Heart left ventricle (tissue), 16 donors: Measurements from ENCODE around the gene SLC25A22. TPM values are rescaled to one million over a fixed set of nuclear protein-coding genes. Genes with fewer than 3 reads are reported as not detected.

Source experiments
- ATAC-seq, 4 donors: fragments of 200-7000 bp; cut with Tn5 transposase; one replicate each; pipeline ENCODE4 v1.9.1; 2020 to 2022; ENCODE audit warnings: moderate library complexity in 4 of 4, mild to moderate bottlenecking in 3 of 4, moderate number of reproducible peaks in 1 of 4
- DNase-seq, 5 donors: peaks; one replicate each; pipeline ENCODE4 v3.0.0-alpha.2; 2020
- H3K27ac ChIP-seq, 12 donors: fragments of 200-600 bp; sonication (generic) in 4 of 12; one replicate each; pipeline versions ENCODE4 v1.5.0 to v1.8.0; 2016 to 2022; ENCODE audit warnings: mild to moderate bottlenecking in 2 of 12
- H3K27me3 ChIP-seq, 9 donors: fragments of 200-600 bp; sonication (generic) in 2 of 9; one replicate each; pipeline versions ENCODE4 v1.5.1 to v1.8.0; 2016 to 2022; ENCODE audit warnings: mild to moderate bottlenecking in 3 of 9
- H3K36me3 ChIP-seq, 9 donors: fragments of 200-600 bp; sonication (generic) in 2 of 9; one replicate each; pipeline versions ENCODE4 v1.5.0 to v1.8.0; 2018 to 2022; ENCODE audit warnings: mild to moderate bottlenecking in 2 of 9
- H3K4me1 ChIP-seq, 12 donors: fragments of 200-600 bp; sonication (generic) in 4 of 12; one replicate each; pipeline versions ENCODE4 v1.5.0 to v1.8.0; 2016 to 2022; ENCODE audit warnings: mild to moderate bottlenecking in 3 of 12
- H3K4me3 ChIP-seq, 12 donors: fragments of 200-600 bp; sonication (generic) in 4 of 12; one replicate each; pipeline versions ENCODE4 v1.5.0 to v1.8.0; 2017 to 2022; ENCODE audit warnings: mild to moderate bottlenecking in 9 of 12, moderate library complexity in 4 of 12
- H3K9me3 ChIP-seq, 12 donors: fragments of 200-600 bp; sonication (generic) in 4 of 12; one replicate each; pipeline versions ENCODE4 v1.5.0 to v1.8.0; 2016 to 2022; ENCODE audit warnings: mild to moderate bottlenecking in 1 of 12
- CTCF ChIP-seq, 12 donors: fragments of 200-600 bp; sonication (generic) in 4 of 12; IDR thresholded peaks; one replicate each; pipeline versions ENCODE4 v1.5.0 to v1.8.0; 2018 to 2022; ENCODE audit warnings: antibody characterized with exemption in 12 of 12, mild to moderate bottlenecking in 5 of 12
- POLR2A ChIP-seq, 2 donors: fragments of 450-650 bp; IDR thresholded peaks; one replicate each; pipeline ENCODE4 v1.6.1; 2017; ENCODE audit warnings: antibody characterized with exemption in 2 of 2, mild to moderate bottlenecking in 2 of 2, moderate library complexity in 2 of 2
- WGBS, 4 donors: extraction: QIAGEN DNeasy Blood & Tissue Kit in 2 of 4; methylation state at CpG; one replicate each; pipeline versions ENCODE4 v1.1.5 to v1.1.7; 2013 to 2018; 5-methylcytosine and 5-hydroxymethylcytosine counted together
- intact Hi-C, 10 donors: fragments of 100-400 bp; cut with DNase I; formaldehyde crosslinking; loops; one replicate each; pipeline versions ENCODE4 v1.11.1 to v1.14.2; 2022
- polyA plus RNA-seq, 2 donors: library from polyadenylated mRNA; stranded (reverse); fragments of 200-250 nt; gene quantifications; one replicate each; pipeline ENCODE4 v1.2.3, GENCODE V29; 2013
- total RNA-seq, 9 donors: library from RNA; depleted of rRNA in 2 of 9; stranded (reverse); fragments of >200 nt in 2 of 9; fragmentation: NEBNext Ultra II Directional in 3 of 9; extraction: Animal tissue kit (Norgen Biotek cat#: 25700) in 3 of 9; gene quantifications; one replicate each; pipeline versions ENCODE4 v1.1.0 to v1.2.4, GENCODE V29; 2016 to 2023
- donor health status: ischemic (EF 13 %, LVEDD 7.1; RV severe dilation, severe dysfunction).
- donor health status: healthy with polysubstance abuse.
- donor health status: DM: no; HTN: yes; CAD: no.
- donor health status: DM: no; HTN: no; CAD: no.
- donor health status: ischemic (EF 25% LVEDD 6.9; RV normal size, moderate dysfunction).
- donor health status: ischemic (EF 25% LVEDD 5.7; RV mildly dilated, moderate dysfunction).
- donor health status: healthy.
- donor health status: DM: yes; HTN: yes; CAD: no.
- donor health status: ischemic (EF 35%, LVEDD 5.7; RV mildly dilated, moderate dysfunction).
- donor health status: nonischemic (EF 11% LVEDD 7.7; RV severe dilation, severe dysfunction).
- donor health status: DM: yes; HTN: yes; CAD: no.
- donor health status: PGD.
- donor health status: ischemic (EF 29% LVEDD 5.4; RV normal size, mild dysfunction).
- donor health status: nonischemic (EF 23%, LVEDD 6.1; RV moderate dilation, normal function).

The SLC25A22 gene
- total and polyA plus RNA-seq, 11 donors: 2.1 to 12.8 (median 4.4) TPM

DNA sequence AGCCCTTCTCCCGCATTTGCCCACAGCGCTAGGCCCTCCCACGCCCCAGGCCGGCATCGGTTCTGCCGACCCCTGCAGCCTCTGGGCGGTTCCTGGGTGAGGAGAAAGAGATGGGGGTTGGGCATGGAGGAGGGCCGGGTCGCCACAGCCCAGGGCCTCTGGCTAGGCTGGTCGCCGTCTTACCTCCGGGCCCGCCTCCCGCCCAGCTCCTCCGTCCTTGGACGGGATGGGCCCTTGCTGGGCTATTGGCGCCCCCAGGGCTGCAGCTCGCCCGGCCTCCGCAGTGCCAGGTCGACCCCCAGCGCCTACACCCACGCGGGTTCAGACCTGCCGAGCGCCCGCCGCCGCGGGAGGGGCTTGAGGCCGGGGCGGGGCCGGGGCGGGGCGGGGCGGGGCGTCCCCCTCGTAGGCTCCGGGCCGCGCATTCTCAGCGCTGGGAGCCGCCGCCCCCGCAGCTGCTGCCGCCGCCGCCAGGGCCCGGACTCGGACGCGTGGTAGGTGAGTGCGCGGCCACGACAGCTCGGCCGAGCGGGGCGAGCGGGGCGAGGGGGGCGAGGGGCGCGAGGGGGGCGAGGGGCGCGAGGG, 34.5 kb upstream of the SLC25A22 start, which contains the start of gene CD151:
TSS of gene CD151 (plus strand) at position 424 of the 585 bp plus-strand sequence. CDS start 3,118 bp downstream, outside the sequence.
- Histone ChIP-seq H3K9me3 (no peaks in the 10 kb centered on the region), H3K27ac (peak within 1 kb of the TSS; percentile 79 to 98 (median 92)), H3K4me1 (peaks cover 10 to 94% (median 82%) of the 10 kb centered on the region in 12 donors), H3K27me3 (peaks cover 0 to 32% (median 0%) of the 10 kb centered on the region in 9 donors), H3K36me3 (peaks cover 0 to 19% (median 18%) of the 10 kb centered on the region in 9 donors), H3K4me3 (peak within 1 kb of the TSS; percentile 40 to 95 (median 78))
- 2 to 15% (median 7%) methylated on average over 6 to 67 of the region's 67 CpGs for WGBS, 4 donors
- DNase-seq (peak; percentile 63 to 76 (median 66)), ATAC-seq (peak in 2 of 4 donors; percentile 26 to 33)
- TF ChIP-seq CTCF (IDR thresholded peaks at IDR 0.05): no peak
- TF ChIP-seq POLR2A (IDR thresholded peaks at IDR 0.05): no peak
- intact Hi-C loops: no loop called here

- Histone ChIP-seq H3K4me3 (peak overlapping the region; percentile 31 to 95 (median 76)), H3K36me3 (peaks cover 0 to 13% (median 12%) of the 10 kb centered on the region in 9 donors), H3K27ac (peak overlapping the region; percentile 57 to 98 (median 90)), H3K4me1 (peaks cover 10 to 94% (median 81%) of the 10 kb centered on the region in 12 donors), H3K27me3 (peaks cover 0 to 35% (median 0%) of the 10 kb centered on the region in 9 donors), H3K9me3 (no peaks in the 10 kb centered on the region)
- intact Hi-C loops: no loop called here
- no peak for ATAC-seq
- peak in 2 of 5 donors; percentile 37 to 62 for DNase-seq
- 70 to 88% (median 75%) methylated on average over 19 to 23 of the region's 23 CpGs for WGBS, 4 donors
- TF ChIP-seq CTCF (IDR thresholded peaks at IDR 0.05) (no peak), POLR2A (IDR thresholded peaks at IDR 0.05) (no peak)
Measured at GRCh38 chr11:831961-832528, 34.0 kb upstream of the SLC25A22 start.

DNA sequence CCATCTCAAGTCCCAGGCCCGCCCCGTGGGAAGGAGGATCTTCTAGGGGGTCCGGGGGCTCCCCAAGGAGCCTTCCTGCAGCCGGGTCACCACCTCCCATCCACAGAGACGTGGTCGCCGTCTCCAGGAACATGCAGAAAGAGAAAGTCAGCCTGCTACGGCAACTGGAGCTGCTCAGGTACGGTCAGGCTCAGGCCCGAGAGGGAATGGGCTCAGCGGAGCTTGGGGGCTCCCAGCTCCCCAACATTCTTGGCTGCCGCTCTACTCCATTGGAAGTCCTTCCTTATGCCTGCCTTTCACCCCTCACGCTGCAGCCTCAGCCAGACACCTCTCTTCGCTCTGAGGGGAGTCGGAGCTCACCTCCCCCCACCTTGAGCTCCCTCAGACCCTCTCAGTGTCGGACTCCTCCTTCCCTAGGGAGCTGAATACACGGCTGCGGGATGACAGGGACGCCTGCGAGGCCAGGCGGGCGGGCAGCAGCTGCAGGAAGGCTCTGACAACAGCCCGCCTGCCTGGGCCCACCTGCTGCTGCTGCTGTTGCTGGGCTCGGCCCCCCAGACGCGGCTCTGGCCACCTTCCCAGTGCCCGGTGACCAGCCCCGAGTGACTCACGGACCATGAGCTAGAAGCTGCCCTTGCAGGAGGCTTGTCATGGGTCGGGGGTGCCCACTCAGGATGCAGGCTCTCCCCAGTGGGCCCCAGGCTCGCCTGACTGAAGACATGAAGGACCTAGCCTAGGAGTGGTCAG, 33.2 kb upstream of the SLC25A22 start:
- DNase-seq (peak in 1 of 5 donors; percentile 41), ATAC-seq (no peak)
- H3K27ac ChIP-seq: no peak overlapping the region
- H3K27me3 ChIP-seq: peaks cover 0 to 39% (median 0%) of the 10 kb centered on the region in 9 donors
- H3K4me1 ChIP-seq: peaks cover 10 to 94% (median 82%) of the 10 kb centered on the region in 12 donors
- intact Hi-C loops: no loop called here
- no peaks in the 10 kb centered on the region for H3K9me3 ChIP-seq
- TF ChIP-seq CTCF (IDR thresholded peaks at IDR 0.05) (no peak), POLR2A (IDR thresholded peaks at IDR 0.05) (no peak)
- H3K36me3 ChIP-seq: peaks cover 0 to 6% (median 5%) of the 10 kb centered on the region in 9 donors
- 73 to 82% (median 78%) methylated on average over 26 to 31 of the region's 31 CpGs for WGBS, 4 donors
- H3K4me3 ChIP-seq: peak overlapping the region in 4 of 12 donors; percentile 55 to 59 (median 56)
